PC-9 (cell line): ENCODE data around the gene MYH14. TPM values are rescaled to one million over a fixed set of nuclear protein-coding genes. Genes with fewer than 3 reads are reported as not detected.

Experiments
- BruUV-seq: library from RNA; stranded (reverse); fragments of 400-500 nt; replicated peaks from 2 replicates; lab custom pipeline; 2021; lab: Mats Ljungman, UMichigan
- CTCF ChIA-PET: fragments of 300-600 bp; sonication (Branson Sonifier 250); formaldehyde crosslinking; loops from one replicate; lab custom pipeline; 2022; ENCODE audit warnings: antibody characterized with exemption; lab: Charles Lee
- POLR2A ChIA-PET: fragments of 300-600 bp; sonication (Branson Sonifier 250); formaldehyde crosslinking; loops from one replicate; lab custom pipeline; 2022; ENCODE audit warnings: antibody characterized with exemption; ENCODE audit not compliant: unreplicated experiment; lab: Charles Lee
- DNase-seq, 2 experiments: peaks; one replicate each; pipeline versions ENCODE4 v3.0.0 to v3.0.0-alpha.2; 2015 to 2022; ENCODE audit warnings: mixed read lengths in 1 of 2
- H2AFZ ChIP-seq: fragments of 200-600 bp; sonication (generic); 2 replicates; pipeline ENCODE4 v1.8.1; 2017; ENCODE audit warnings: antibody characterized with exemption
- H3F3A ChIP-seq: fragments of 200-600 bp; sonication (generic); 2 replicates; pipeline ENCODE4 v1.8.1; 2017; ENCODE audit warnings: antibody characterized with exemption, mild to moderate bottlenecking, low read depth; ENCODE audit not compliant: insufficient read depth
- H3K27ac ChIP-seq: fragments of 200-600 bp; sonication (generic); 2 replicates; pipeline ENCODE4 v1.6.1; 2016; ENCODE audit warnings: mixed run types
- H3K27me3 ChIP-seq: fragments of 200-600 bp; sonication (generic); 2 replicates; pipeline ENCODE4 v1.6.1; 2016; ENCODE audit warnings: low read depth, mixed run types; ENCODE audit not compliant: insufficient read depth
- H3K36me3 ChIP-seq: fragments of 200-600 bp; sonication (generic); 2 replicates; pipeline ENCODE4 v1.6.1; 2016; ENCODE audit warnings: low read depth, mixed run types
- H3K4me1 ChIP-seq: fragments of 200-600 bp; sonication (generic); replicated peaks from 2 replicates; pipeline ENCODE4 v1.6.1; 2016; ENCODE audit warnings: mixed run types; ENCODE audit not compliant: insufficient read depth
- H3K4me2 ChIP-seq: fragments of 200-600 bp; sonication (generic); 2 replicates; pipeline ENCODE4 v1.6.1; 2017; ENCODE audit warnings: mixed run types
- H3K4me3 ChIP-seq: fragments of 200-600 bp; sonication (generic); 2 replicates; pipeline ENCODE4 v1.6.1; 2016; ENCODE audit warnings: mixed run types
- H3K79me2 ChIP-seq: fragments of 200-600 bp; sonication (generic); 2 replicates; pipeline ENCODE4 v1.6.1; 2017; ENCODE audit warnings: low read depth, mixed run types
- H3K9me2 ChIP-seq: fragments of 200-600 bp; sonication (generic); 2 replicates; pipeline ENCODE4 v1.8.1; 2017; ENCODE audit warnings: mild to moderate bottlenecking; ENCODE audit not compliant: insufficient read depth
- H3K9me3 ChIP-seq: fragments of 200-600 bp; sonication (generic); 2 replicates; pipeline ENCODE4 v1.8.1; 2016; ENCODE audit warnings: low read depth; ENCODE audit not compliant: insufficient read depth
- H4K20me1 ChIP-seq: fragments of 200-600 bp; sonication (generic); 2 replicates; pipeline ENCODE4 v1.8.1; 2017; ENCODE audit not compliant: insufficient read depth
- CTCF ChIP-seq: fragments of 200-600 bp; sonication (generic); conservative IDR thresholded peaks from 2 replicates; pipeline ENCODE4 v1.6.1; 2017; ENCODE audit warnings: mixed run types, antibody characterized with exemption, mild to moderate bottlenecking, moderate library complexity
- EZH2 ChIP-seq: fragments of 200-600 bp; sonication (generic); IDR thresholded peaks from 2 replicates; pipeline ENCODE4 v1.8.0; 2017; ENCODE audit warnings: antibody characterized with exemption, low read depth
- intact Hi-C: fragments of 100-400 bp; cut with micrococcal nuclease; formaldehyde crosslinking; loops from one replicate; pipeline ENCODE4 v1.10.0; 2022; ENCODE audit not compliant: unreplicated experiment
- total RNA-seq: library from RNA; stranded (reverse); gene quantifications from 2 replicates; pipeline ENCODE4 v1.2.3, GENCODE V29; 2021

MYH14 gene
- total RNA-seq, 1 experiment from 2014 or later, result 115 TPM

- H3K4me2 ChIP-seq, result no peak overlapping the region
These were observed 72.4 kb downstream of the MYH14 start for GRCh38 chr19:50275577-50276368.

GRCh38 chr19:50276370-50277063 lies 73.1 kb downstream of the MYH14 start:
- Histone ChIP-seq H3K36me3 (peaks cover 14% of the 10 kb centered on the region), H3K27ac (no peak overlapping the region), H3K79me2 (no peaks in the 10 kb centered on the region), H3K9me3 (no peaks in the 10 kb centered on the region), H4K20me1 (peaks cover 3% of the 10 kb centered on the region; the same call in 1 of the 2 replicates), H3K4me3 (no peak overlapping the region), H3K4me1 (no peaks in the 10 kb centered on the region), H3K9me2 (no peaks in the 10 kb centered on the region), H2AFZ (no peak overlapping the region), H3K27me3 (no peaks in the 10 kb centered on the region), H3F3A (no peaks in the 10 kb centered on the region), H3K4me2 (no peak overlapping the region)
- intact Hi-C loops, result no loop called here
- no TSS peak for BruUV-seq
- no peak for TF ChIP-seq CTCF
- CTCF ChIA-PET, result interaction anchor here (0.6 kb wide), 1 partner anchor 153 kb away, joined by 3 read pairs; no protein-coding TSS in a partner anchor
- POLR2A ChIA-PET, result no interaction called here
- no peak for DNase-seq

More at GRCh38 chr19:50275577-50276368, 72.4 kb downstream of the MYH14 start:
- POLR2A ChIA-PET, result no interaction called here
- Histone ChIP-seq H3K4me3 (no peak overlapping the region), H3K79me2 (no peaks in the 10 kb centered on the region), H3K9me3 (no peaks in the 10 kb centered on the region), H3K9me2 (no peaks in the 10 kb centered on the region), H3K27ac (no peak overlapping the region), H3F3A (no peaks in the 10 kb centered on the region), H3K4me1 (no peaks in the 10 kb centered on the region), H4K20me1 (peaks cover 10% of the 10 kb centered on the region; the same call in 1 of the 2 replicates), H3K36me3 (peaks cover 13% of the 10 kb centered on the region), H2AFZ (no peak overlapping the region), H3K27me3 (no peaks in the 10 kb centered on the region)
- intact Hi-C loops, result no loop called here
- CTCF ChIA-PET, result no interaction called here
- DNase-seq, result no peak
- TF ChIP-seq EZH2, result no peak
- no peak for TF ChIP-seq CTCF
- no TSS peak for BruUV-seq

- Histone ChIP-seq H3K27ac (no peak overlapping the region), H3K9me2 (no peaks in the 10 kb centered on the region), H3K27me3 (no peaks in the 10 kb centered on the region), H4K20me1 (no peaks in the 10 kb centered on the region; the same call in 1 of the 2 replicates), H3K36me3 (peaks cover 20% of the 10 kb centered on the region), H3K4me2 (no peak overlapping the region), H3K9me3 (no peaks in the 10 kb centered on the region), H3F3A (no peaks in the 10 kb centered on the region; the same call in 1 of the 2 replicates), H3K4me3 (no peak overlapping the region), H3K79me2 (no peaks in the 10 kb centered on the region), H2AFZ (no peak overlapping the region), H3K4me1 (no peaks in the 10 kb centered on the region)
- no peak for DNase-seq
- TF ChIP-seq CTCF (no peak), EZH2 (no peak)
- ChIA-PET POLR2A (no interaction called here), CTCF (no interaction called here)
- intact Hi-C loops, result no loop called here
- BruUV-seq, result no TSS peak
These were observed 74.7 kb downstream of the MYH14 start for GRCh38 chr19:50277966-50278580.
